ENCODE measurements around the gene PLSCR4.

GRCh38 chr3:146262371-146263110, 11.6 kb upstream of the PLSCR4 start:
- no peak for TF ChIP-seq SMARCB1 (IDR thresholded peaks at IDR 0.05; ENCODE audit: insufficient read length, low read depth)
- no peak for TF ChIP-seq BHLHE40 (IDR thresholded peaks at IDR 0.05; ENCODE audit: low read length)
- TF ChIP-seq HOXB6 (CRISPR knock-in tag; IDR thresholded peaks at IDR 0.05; ENCODE audit: borderline replicate concordance) = no peak
